K562 (cell line): ENCODE measurements around the gene CNIH3. TPM values are rescaled to one million over a fixed set of nuclear protein-coding genes. Genes with fewer than 3 reads are reported as not detected.

Source experiments
- CSDE1 ChIP-seq, 2 experiments: fragments of 450-650 bp; IDR thresholded peaks; 2 replicates each; pipeline ENCODE4 v1.6.1; 2016; ENCODE audit warnings: mild to moderate bottlenecking in 1 of 2
- GTF2E2 ChIP-seq: fragments of 200-800 bp; sonication (Bioruptor generic); IDR thresholded peaks from 2 replicates; pipeline ENCODE4 v1.6.1; 2016; ENCODE audit warnings: missing genetic modification characterization, missing compliant biosample characterization
- GTF3C2 ChIP-seq: IDR thresholded peaks from 3 replicates; pipeline ENCODE4 v1.6.1; 2011; ENCODE audit warnings: borderline replicate concordance, mild to moderate bottlenecking, moderate library complexity; ENCODE audit not compliant: insufficient read length; ENCODE audit errors: extremely low read depth
- ILF3 ChIP-seq: fragments of 450-650 bp; IDR thresholded peaks from 2 replicates; pipeline ENCODE4 v1.6.1; 2018; ENCODE audit warnings: antibody characterized with exemption, mild to moderate bottlenecking, moderate library complexity, borderline replicate concordance
- PBX2 ChIP-seq, 2 experiments: IDR thresholded peaks in 1 of 2; conservative IDR thresholded peaks in 1 of 2; 2 replicates each; pipeline ENCODE4 v1.6.1; 2016; ENCODE audit warnings: low read depth in 2 of 2, mild to moderate bottlenecking in 1 of 2, missing compliant biosample characterization in 1 of 2, missing genetic modification characterization in 1 of 2, moderate library complexity in 1 of 2
- PHF8 ChIP-seq: fragments of 200-600 bp; sonication (generic); IDR thresholded peaks from 2 replicates; pipeline ENCODE4 v1.6.1; 2012; ENCODE audit warnings: mixed run types, mild to moderate bottlenecking, inconsistent platforms, low read length, moderate library complexity, borderline replicate concordance
- RERE ChIP-seq: sonication (generic); formaldehyde crosslinking; IDR thresholded peaks from 2 replicates; pipeline ENCODE4 v1.8.0; 2023; ENCODE audit warnings: missing genetic modification reagents, mild to moderate bottlenecking, borderline replicate concordance
- SETDB1 ChIP-seq: IDR thresholded peaks from one replicate; pipeline ENCODE4 v1.6.1; 2012; ENCODE audit warnings: low read length, control low read depth, inconsistent platforms
- TEAD4 ChIP-seq, 2 experiments: sonication (generic) in 1 of 2; formaldehyde crosslinking in 1 of 2; IDR thresholded peaks; 2 replicates each; pipeline versions ENCODE4 v1.6.1 to v1.8.0; 2012 to 2022; ENCODE audit warnings: borderline replicate concordance in 1 of 2, inconsistent platforms in 1 of 2, low read length in 1 of 2, mild to moderate bottlenecking in 1 of 2, missing genetic modification reagents in 1 of 2
- ZBTB26 ChIP-seq: fragments of 450-650 bp; formaldehyde crosslinking; IDR thresholded peaks from 2 replicates; pipeline ENCODE4 v1.4.0; 2022; ENCODE audit warnings: missing genetic modification characterization
- ZBTB49 ChIP-seq: sonication (generic); formaldehyde crosslinking; IDR thresholded peaks from 2 replicates; pipeline ENCODE4 v1.8.0; 2022; ENCODE audit warnings: missing genetic modification reagents, mild to moderate bottlenecking, borderline replicate concordance
- polyA plus RNA-seq, 8 experiments: library from polyadenylated mRNA; depleted of rRNA in 4 of 8; stranded (reverse) in 5 of 8; unstranded in 3 of 8; fragments of >200 nt; fragmentation: Nextera tagmentation in 2 of 8; fragmentation: Illumina TruSeq in 1 of 8; extraction: Ambion mirVana in 2 of 8; extraction: Trizol in 1 of 8; gene quantifications; 2 replicates each; pipeline versions ENCODE4 v1.2.1 to v1.2.3, GENCODE V29; 2011 to 2014; ENCODE audit warnings: inconsistent platforms in 1 of 8, missing spikeins in 1 of 8
- total RNA-seq, 7 experiments: library from RNA; depleted of rRNA in 6 of 7; stranded (reverse); fragments of >200 nt in 6 of 7; fragmentation: Illumina TruSeq in 2 of 7; extraction: Trizol in 2 of 7; gene quantifications; 2 replicates each; pipeline versions ENCODE4 v1.2.1 to v1.2.3, GENCODE V29; 2011 to 2021; ENCODE audit warnings: low replicate concordance in 1 of 7

The CNIH3 gene
- total and polyA plus RNA-seq, 9 of the 15 experiments (the other 6 are each of a cell fraction or from before 2014, with no cell fraction given): 0.14 to 1.8 (median 0.79) TPM

- TF ChIP-seq RERE (CRISPR knock-in tag) (no peak), CSDE1 (IDR thresholded peaks at IDR 0.05) (no peak), GTF3C2 (no peak), TEAD4 (IDR thresholded peaks at IDR 0.05; ENCODE audit: low read length) (no peak), TEAD4 (CRISPR knock-in tag; IDR thresholded peaks at IDR 0.05; ENCODE audit: borderline replicate concordance) (no peak), PBX2 (CRISPR knock-in tag; IDR thresholded peaks at IDR 0.05; ENCODE audit: low read depth) (no peak), PBX2 (tag; conservative IDR thresholded peaks at IDR 0.05; ENCODE audit: low read depth) (no peak), GTF2E2 (tag) (no peak), SETDB1 (no peak), ZBTB49 (CRISPR knock-in tag) (no peak), ZBTB26 (CRISPR knock-in tag) (no peak), PHF8 (no peak), ILF3 (no peak)
Measured at GRCh38 chr1:224673141-224673540, 57.0 kb downstream of the CNIH3 start (continued).
